HPDE6-E6E7 (cell line): ENCODE data around the gene EP300.
A peak's percentile ranks its signal among the peaks of the same experiment; 100 is the strongest.
"Not testable (repeated sequence)": the region's sequence is repeated elsewhere in the genome, so short reads cannot be mapped to it uniquely, and the experiment has no call there.

Experiments
- DNase-seq: peaks from one replicate; pipeline ENCODE4 v3.0.0; 2011; ENCODE audit warnings: missing footprints; ENCODE audit errors: extremely low spot score

EP300 gene

GRCh38 chr22:41078931-41079330 is 13.5 kb upstream of the EP300 start:
- no peak for DNase-seq

- DNase-seq, result no peak
These were observed 6.5 kb upstream of the EP300 start for GRCh38 chr22:41085842-41086241.

GRCh38 chr22:41091132-41092022 is 1.0 kb upstream of the EP300 start:
- DNase-seq, result peak; percentile 91

- DNase-seq, result no peak
These were observed 537 bp downstream of the EP300 start for GRCh38 chr22:41092847-41093411.

- DNase-seq, result no peak
These were observed 1.7 kb downstream of the EP300 start for GRCh38 chr22:41094041-41094593.

GRCh38 chr22:41096391-41096790 is 4.0 kb downstream of the EP300 start:
- DNase-seq, result no peak

- no peak for DNase-seq
These were observed 4.4 kb downstream of the EP300 start for GRCh38 chr22:41096841-41097240.

- no peak for DNase-seq
These were observed 6.6 kb downstream of the EP300 start for GRCh38 chr22:41099036-41099435.

- no peak for DNase-seq
These were observed 14.0 kb downstream of the EP300 start for GRCh38 chr22:41106122-41106968.

- not testable (repeated sequence) for DNase-seq
These were observed 14.6 kb downstream of the EP300 start for GRCh38 chr22:41106969-41107325.

- no peak for DNase-seq
These were observed 18.6 kb downstream of the EP300 start for GRCh38 chr22:41110968-41111367.

GRCh38 chr22:41116342-41116741 is 23.9 kb downstream of the EP300 start:
- no peak for DNase-seq

GRCh38 chr22:41117127-41117965 is 25.0 kb downstream of the EP300 start:
- DNase-seq, result no peak

- DNase-seq, result no peak
These were observed 30.8 kb downstream of the EP300 start for GRCh38 chr22:41123151-41123550.

- DNase-seq, result no peak
These were observed 31.7 kb downstream of the EP300 start for GRCh38 chr22:41124086-41124485.

GRCh38 chr22:41127451-41127850 is 35.1 kb downstream of the EP300 start:
- DNase-seq, result no peak

GRCh38 chr22:41128606-41129005 is 36.2 kb downstream of the EP300 start:
- no peak for DNase-seq

GRCh38 chr22:41132550-41132949 is 40.2 kb downstream of the EP300 start:
- DNase-seq, result no peak

- DNase-seq, result no peak
These were observed 48.1 kb downstream of the EP300 start for GRCh38 chr22:41140365-41140957.

- not testable (repeated sequence) for DNase-seq
These were observed 53.5 kb downstream of the EP300 start for GRCh38 chr22:41145921-41146320.

- DNase-seq, result no peak
These were observed 54.2 kb downstream of the EP300 start for GRCh38 chr22:41146573-41146972.
